Activated naive CD8-positive, alpha-beta T cell (primary cell): ENCODE results near the gene CTNNA2.

Experiments used
- H3K27ac Mint-ChIP-seq: one replicate; pipeline ENCODE4 v1.8.0; 2021; ENCODE audit warnings: mixed read lengths
- H3K27me3 Mint-ChIP-seq: one replicate; pipeline ENCODE4 v1.8.0; 2021; ENCODE audit warnings: mixed read lengths
- H3K36me3 Mint-ChIP-seq: one replicate; pipeline ENCODE4 v1.8.0; 2021; ENCODE audit warnings: mixed read lengths
- H3K4me1 Mint-ChIP-seq: one replicate; pipeline ENCODE4 v1.8.0; 2021; ENCODE audit warnings: low read depth, mixed read lengths
- H3K4me3 Mint-ChIP-seq: one replicate; pipeline ENCODE4 v1.8.0; 2021; ENCODE audit warnings: mild to moderate bottlenecking, mixed read lengths
- H3K9me3 Mint-ChIP-seq: one replicate; pipeline ENCODE4 v1.8.0; 2021; ENCODE audit warnings: low read depth, mixed read lengths

Gene CTNNA2

DNA sequence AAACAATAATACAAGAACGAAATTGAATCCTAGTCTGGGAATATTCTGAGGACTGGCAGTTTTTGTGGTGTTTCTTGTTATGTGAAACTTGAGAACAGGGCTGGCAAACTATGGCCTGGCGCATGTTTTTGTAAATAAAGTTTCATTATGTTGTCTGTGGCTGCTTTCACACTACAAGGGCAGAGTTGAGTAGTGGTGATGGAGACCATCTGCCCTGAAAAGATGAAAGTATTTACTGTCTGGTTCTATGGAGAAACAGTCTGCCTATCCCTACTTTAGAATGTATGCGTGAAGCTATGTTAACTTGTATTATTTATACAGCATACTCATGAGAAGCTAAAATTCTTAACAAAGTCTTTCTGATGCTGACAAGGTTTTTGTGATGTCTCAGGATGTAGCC, 439.8 kb downstream of the CTNNA2 start:
- no peaks in the 10 kb centered on the region for H3K9me3 Mint-ChIP-seq
- no peaks in the 10 kb centered on the region for H3K4me1 Mint-ChIP-seq
- H3K4me3 Mint-ChIP-seq, result no peak overlapping the region
- H3K27me3 Mint-ChIP-seq, result no peaks in the 10 kb centered on the region
- H3K36me3 Mint-ChIP-seq, result no peaks in the 10 kb centered on the region
- H3K27ac Mint-ChIP-seq, result no peak overlapping the region

DNA sequence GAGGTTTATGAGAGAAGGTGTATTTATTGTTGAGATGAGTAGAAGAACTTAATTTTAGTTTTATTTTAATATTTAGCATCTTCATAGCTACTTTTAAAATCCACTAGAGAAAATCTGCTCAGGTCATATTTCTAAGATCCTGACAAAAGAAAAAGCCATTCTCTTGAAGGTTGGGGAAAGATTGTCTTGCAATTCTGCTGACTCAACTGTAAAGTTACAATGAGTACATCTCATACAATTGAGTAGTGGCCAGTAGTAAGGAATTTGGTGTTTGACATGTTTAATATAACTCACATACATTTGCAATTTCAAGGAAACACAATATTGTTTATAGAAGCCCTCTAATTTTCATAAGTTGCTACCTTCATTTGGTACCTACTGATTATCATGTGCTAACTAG, 447.2 kb downstream of the CTNNA2 start:
- H3K27ac Mint-ChIP-seq, result no peak overlapping the region
- no peak overlapping the region for H3K4me3 Mint-ChIP-seq

DNA sequence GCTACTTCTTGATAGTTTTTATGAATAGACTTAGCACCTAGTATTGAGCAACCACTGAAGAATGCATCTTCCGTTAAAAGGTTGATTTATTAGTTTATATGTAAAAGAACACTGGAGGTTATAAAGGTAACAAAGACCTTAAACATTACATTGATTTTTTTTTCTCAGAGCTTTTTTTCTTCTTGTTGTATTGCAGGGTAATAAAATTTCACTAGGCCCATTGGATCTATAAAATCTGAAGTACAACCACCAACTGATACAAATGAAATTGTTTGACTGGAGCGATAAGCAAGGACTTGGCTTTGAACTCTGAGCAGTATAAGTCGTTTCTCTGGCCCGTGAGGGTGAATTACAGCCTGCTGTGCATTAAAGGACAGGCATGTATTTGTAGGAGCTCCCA, 447.7 kb downstream of the CTNNA2 start:
- no peaks in the 10 kb centered on the region for H3K4me1 Mint-ChIP-seq
- H3K4me3 Mint-ChIP-seq, result no peak overlapping the region
- H3K9me3 Mint-ChIP-seq, result no peaks in the 10 kb centered on the region
- H3K27me3 Mint-ChIP-seq, result no peaks in the 10 kb centered on the region
- no peaks in the 10 kb centered on the region for H3K36me3 Mint-ChIP-seq
- H3K27ac Mint-ChIP-seq, result no peak overlapping the region

More for the DNA sequence above, 447.2 kb downstream of the CTNNA2 start:
- Mint-ChIP-seq H3K4me1 (no peaks in the 10 kb centered on the region), H3K36me3 (no peaks in the 10 kb centered on the region), H3K27me3 (no peaks in the 10 kb centered on the region), H3K9me3 (no peaks in the 10 kb centered on the region)

DNA sequence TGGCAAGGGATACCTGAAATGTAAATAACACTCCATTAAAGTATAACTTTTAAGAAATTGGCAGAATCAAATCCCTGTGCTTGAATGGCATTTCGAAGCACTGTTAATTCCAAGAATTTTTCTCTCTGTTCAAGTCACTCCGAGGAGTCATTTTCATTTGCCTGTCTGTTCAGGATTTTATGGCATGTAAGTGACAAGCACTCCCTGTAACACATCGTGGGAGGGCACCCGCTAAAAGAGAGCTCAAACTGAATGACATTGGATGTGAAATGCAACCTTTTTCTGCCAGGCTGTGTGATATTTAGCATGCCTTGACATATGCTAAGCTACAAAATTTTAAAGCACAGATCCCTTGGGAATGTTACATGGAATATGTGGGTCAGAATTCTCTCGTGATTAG, 452.1 kb downstream of the CTNNA2 start:
- Mint-ChIP-seq H3K4me1 (no peaks in the 10 kb centered on the region), H3K27me3 (no peaks in the 10 kb centered on the region), H3K4me3 (no peak overlapping the region), H3K27ac (no peak overlapping the region), H3K36me3 (no peaks in the 10 kb centered on the region), H3K9me3 (no peaks in the 10 kb centered on the region)

DNA sequence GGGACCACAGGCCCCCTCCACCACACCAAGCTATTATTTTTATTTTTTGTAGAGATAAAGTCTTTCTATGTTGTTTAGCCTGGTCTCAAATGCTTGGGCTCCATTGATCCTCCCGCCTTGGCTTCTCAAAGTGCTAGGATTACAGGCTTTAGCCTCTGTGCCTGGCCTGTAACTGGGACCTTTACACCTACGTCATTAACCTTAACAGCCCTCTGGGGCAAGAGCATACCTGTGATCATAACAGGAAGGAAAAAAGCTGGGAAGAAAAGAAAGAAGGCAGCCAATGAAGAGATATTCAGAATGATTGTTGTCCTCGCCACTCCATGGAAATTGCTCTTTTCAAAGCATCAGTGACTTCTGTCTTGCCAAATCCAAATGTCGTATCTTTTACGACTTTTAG, 453.5 kb downstream of the CTNNA2 start:
- no peaks in the 10 kb centered on the region for H3K9me3 Mint-ChIP-seq
- H3K36me3 Mint-ChIP-seq, result no peaks in the 10 kb centered on the region
- H3K4me1 Mint-ChIP-seq, result no peaks in the 10 kb centered on the region
- H3K4me3 Mint-ChIP-seq, result no peak overlapping the region
- H3K27me3 Mint-ChIP-seq, result no peaks in the 10 kb centered on the region
- no peak overlapping the region for H3K27ac Mint-ChIP-seq

GRCh38 chr2:79966882-79967281, 454.0 kb downstream of the CTNNA2 start:
- Mint-ChIP-seq H3K36me3 (no peaks in the 10 kb centered on the region), H3K9me3 (no peaks in the 10 kb centered on the region), H3K27me3 (no peaks in the 10 kb centered on the region), H3K4me3 (no peak overlapping the region), H3K4me1 (no peaks in the 10 kb centered on the region), H3K27ac (no peak overlapping the region)

DNA sequence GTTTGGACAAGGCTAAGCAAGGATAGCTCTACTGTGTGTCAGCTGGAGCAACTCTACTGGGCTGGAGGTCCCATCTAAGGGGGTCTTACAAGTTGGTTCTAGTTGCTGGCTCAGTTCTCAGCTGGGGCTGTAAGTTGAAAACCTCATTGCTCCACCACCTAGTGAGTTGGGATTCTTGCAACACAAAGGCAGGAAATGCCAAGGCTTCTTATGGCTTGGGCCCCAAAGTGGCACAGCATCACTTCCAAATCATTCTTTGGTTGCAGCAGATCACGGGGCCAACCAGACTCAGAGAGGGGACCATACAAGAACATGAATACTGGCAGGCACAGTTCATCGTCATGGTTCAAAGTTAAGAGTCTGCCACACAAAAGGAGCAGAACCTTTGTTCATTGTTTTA, 459.0 kb downstream of the CTNNA2 start:
- no peaks in the 10 kb centered on the region for H3K27me3 Mint-ChIP-seq
- H3K4me1 Mint-ChIP-seq, result no peaks in the 10 kb centered on the region
- no peaks in the 10 kb centered on the region for H3K36me3 Mint-ChIP-seq
- H3K4me3 Mint-ChIP-seq, result no peak overlapping the region
- no peak overlapping the region for H3K27ac Mint-ChIP-seq
- no peaks in the 10 kb centered on the region for H3K9me3 Mint-ChIP-seq

- Mint-ChIP-seq H3K27me3 (no peaks in the 10 kb centered on the region), H3K27ac (no peak overlapping the region), H3K36me3 (no peaks in the 10 kb centered on the region), H3K4me1 (no peaks in the 10 kb centered on the region), H3K9me3 (no peaks in the 10 kb centered on the region), H3K4me3 (no peak overlapping the region)
These were observed 459.8 kb downstream of the CTNNA2 start for GRCh38 chr2:79972661-79973060.

DNA sequence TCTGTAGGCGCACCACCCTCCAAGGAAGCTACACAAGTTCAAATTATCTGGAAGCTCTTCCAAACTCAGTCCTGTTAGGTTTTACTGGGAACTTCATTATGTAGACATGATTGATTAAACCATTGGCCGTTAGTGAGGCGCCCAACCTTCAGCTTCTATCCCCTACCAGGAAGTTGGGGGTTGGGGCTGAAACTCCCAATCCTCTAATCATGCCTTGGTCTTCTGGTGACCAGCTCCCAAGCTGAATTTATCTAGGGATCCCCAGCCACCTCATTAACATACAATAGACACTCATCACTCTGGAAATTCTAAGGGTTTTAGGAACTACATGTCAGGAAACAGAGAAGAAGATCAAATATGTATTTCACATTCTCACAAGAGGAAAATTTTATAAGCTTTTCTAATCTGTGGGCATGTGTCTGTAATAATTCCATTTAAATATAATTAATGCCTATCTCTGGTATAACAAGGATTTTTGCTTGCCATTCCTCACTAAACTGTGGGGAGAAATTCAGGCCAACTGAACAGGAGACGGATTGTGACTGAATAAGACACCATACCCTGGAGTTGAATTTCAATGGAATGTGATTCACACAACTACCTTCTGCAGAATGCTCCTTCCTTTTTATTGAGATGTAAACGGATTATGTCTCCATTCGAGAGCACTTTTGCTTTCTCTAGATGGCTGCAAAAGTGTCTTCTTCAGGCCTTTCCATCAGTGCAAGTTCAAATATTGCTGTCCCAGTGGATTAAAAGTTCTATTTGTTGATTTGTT, 463.1 kb downstream of the CTNNA2 start:
- Mint-ChIP-seq H3K27me3 (no peaks in the 10 kb centered on the region), H3K4me1 (no peaks in the 10 kb centered on the region), H3K27ac (no peak overlapping the region), H3K36me3 (no peaks in the 10 kb centered on the region), H3K9me3 (no peaks in the 10 kb centered on the region), H3K4me3 (no peak overlapping the region)

DNA sequence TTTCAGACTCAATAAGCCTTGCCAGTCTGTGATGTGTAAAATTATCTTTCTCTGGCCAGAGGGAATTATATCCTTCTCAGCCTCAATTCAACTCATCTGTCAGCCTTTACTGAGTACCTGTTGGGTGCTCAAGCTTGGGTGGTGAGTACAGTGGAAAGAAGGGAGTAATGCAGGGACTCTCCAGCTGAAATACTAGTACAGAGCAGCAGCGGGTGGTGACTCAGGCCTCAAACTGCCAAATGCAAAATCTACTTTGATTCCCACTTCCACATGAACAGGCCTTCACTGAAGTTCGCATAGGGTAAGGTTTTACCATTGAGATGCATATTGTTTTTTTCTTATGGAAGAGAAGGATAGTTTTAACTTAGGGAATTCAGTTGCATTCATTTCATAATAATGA, 464.9 kb downstream of the CTNNA2 start:
- Mint-ChIP-seq H3K4me3 (no peak overlapping the region), H3K36me3 (no peaks in the 10 kb centered on the region), H3K27ac (no peak overlapping the region), H3K9me3 (no peaks in the 10 kb centered on the region), H3K4me1 (no peaks in the 10 kb centered on the region), H3K27me3 (no peaks in the 10 kb centered on the region)

DNA sequence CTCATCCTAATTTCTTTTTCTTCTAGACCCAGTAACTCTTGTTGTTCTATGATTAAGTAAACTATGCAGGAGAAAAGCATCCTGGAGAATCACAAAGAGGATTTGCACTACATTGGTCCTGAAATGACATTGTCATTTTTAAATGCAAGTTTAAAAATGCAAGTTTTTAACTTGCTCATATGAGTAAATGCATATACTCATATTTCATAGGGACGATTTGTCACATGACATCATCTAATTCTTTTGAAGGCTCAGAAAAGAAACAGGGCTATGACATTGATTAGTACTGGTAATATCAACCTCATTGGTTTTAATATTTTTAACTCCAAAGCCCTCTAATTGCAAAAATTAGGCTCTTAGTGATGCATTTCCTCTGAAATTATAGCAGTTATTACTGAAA, 467.3 kb downstream of the CTNNA2 start:
- no peaks in the 10 kb centered on the region for H3K9me3 Mint-ChIP-seq
- H3K36me3 Mint-ChIP-seq, result no peaks in the 10 kb centered on the region
- H3K27me3 Mint-ChIP-seq, result no peaks in the 10 kb centered on the region
- no peaks in the 10 kb centered on the region for H3K4me1 Mint-ChIP-seq
- no peak overlapping the region for H3K4me3 Mint-ChIP-seq
- no peak overlapping the region for H3K27ac Mint-ChIP-seq

DNA sequence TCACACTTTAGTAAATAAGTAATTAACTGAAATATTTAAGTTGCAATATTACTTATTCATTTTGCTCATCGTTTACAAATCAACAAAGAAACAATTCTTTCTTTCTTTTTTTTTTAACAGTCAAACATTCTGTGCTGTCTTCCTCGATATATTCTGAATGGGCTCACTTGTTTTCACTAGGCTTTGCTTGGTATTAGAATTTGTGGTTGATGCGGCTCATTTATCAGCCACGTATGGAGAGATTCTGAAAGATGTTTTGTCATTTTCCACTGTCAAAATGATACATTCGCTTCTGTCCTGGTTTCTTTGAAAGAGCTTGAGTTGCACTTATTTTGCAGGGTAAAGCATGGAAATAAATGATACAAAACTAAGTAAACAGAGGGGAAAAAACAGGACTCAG, 468.0 kb downstream of the CTNNA2 start:
- Mint-ChIP-seq H3K36me3 (no peaks in the 10 kb centered on the region), H3K27ac (no peak overlapping the region), H3K27me3 (no peaks in the 10 kb centered on the region), H3K9me3 (no peaks in the 10 kb centered on the region), H3K4me3 (no peak overlapping the region), H3K4me1 (no peaks in the 10 kb centered on the region)

- Mint-ChIP-seq H3K4me3 (no peak overlapping the region), H3K27ac (no peak overlapping the region), H3K4me1 (no peaks in the 10 kb centered on the region), H3K27me3 (no peaks in the 10 kb centered on the region), H3K9me3 (no peaks in the 10 kb centered on the region), H3K36me3 (no peaks in the 10 kb centered on the region)
These were observed 468.5 kb downstream of the CTNNA2 start for GRCh38 chr2:79981316-79981715.

GRCh38 chr2:79982445-79982844, 469.6 kb downstream of the CTNNA2 start:
- Mint-ChIP-seq H3K27ac (no peak overlapping the region), H3K4me1 (no peaks in the 10 kb centered on the region), H3K9me3 (no peaks in the 10 kb centered on the region), H3K36me3 (no peaks in the 10 kb centered on the region), H3K27me3 (no peaks in the 10 kb centered on the region), H3K4me3 (no peak overlapping the region)

GRCh38 chr2:79984476-79984875, 471.6 kb downstream of the CTNNA2 start:
- H3K27me3 Mint-ChIP-seq, result no peaks in the 10 kb centered on the region
- H3K4me3 Mint-ChIP-seq, result no peak overlapping the region
- H3K4me1 Mint-ChIP-seq, result no peaks in the 10 kb centered on the region
- H3K27ac Mint-ChIP-seq, result no peak overlapping the region
- no peaks in the 10 kb centered on the region for H3K9me3 Mint-ChIP-seq
- H3K36me3 Mint-ChIP-seq, result no peaks in the 10 kb centered on the region

DNA sequence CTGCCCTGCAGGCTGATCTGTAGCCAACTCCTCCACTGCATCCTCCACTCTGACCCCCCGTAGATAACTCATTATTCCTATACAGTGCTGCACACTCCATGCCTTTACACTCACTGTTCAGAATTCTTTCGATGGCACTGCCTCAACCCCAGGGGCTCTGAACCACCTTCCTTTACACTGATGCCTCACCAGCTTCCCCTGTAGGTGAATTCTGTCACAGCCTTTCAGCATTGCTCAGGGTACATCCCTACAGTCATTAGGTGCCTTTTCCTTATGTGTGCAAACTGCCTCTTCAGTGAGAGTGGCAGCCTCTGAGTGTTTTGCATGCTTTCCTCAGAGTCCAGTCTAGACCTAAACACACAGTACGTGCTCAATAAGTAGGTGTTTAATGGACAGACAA, 472.3 kb downstream of the CTNNA2 start:
- H3K4me3 Mint-ChIP-seq, result no peak overlapping the region
- H3K36me3 Mint-ChIP-seq, result no peaks in the 10 kb centered on the region
- no peaks in the 10 kb centered on the region for H3K9me3 Mint-ChIP-seq
- no peaks in the 10 kb centered on the region for H3K4me1 Mint-ChIP-seq
- H3K27ac Mint-ChIP-seq, result no peak overlapping the region
- H3K27me3 Mint-ChIP-seq, result no peaks in the 10 kb centered on the region
